HG02623 (cell line): ENCODE measurements around the gene JTB.
"Not testable (repeated sequence)": the region's sequence is repeated elsewhere in the genome, so short reads cannot be mapped to it uniquely, and the experiment has no call there.

Source experiments
- ATAC-seq: cut with Tn5 transposase; IDR thresholded peaks from one replicate; pipeline ENCODE4 v1.9.1; 2021; ENCODE audit warnings: moderate library complexity; ENCODE audit not compliant: unreplicated experiment

The JTB gene

GRCh38 chr1:153979091-153979490, 1.6 kb upstream of the JTB start:
- not testable (repeated sequence) for ATAC-seq

- ATAC-seq, result no peak
Measured at GRCh38 chr1:153978274-153978909, 918 bp upstream of the JTB start.

DNA sequence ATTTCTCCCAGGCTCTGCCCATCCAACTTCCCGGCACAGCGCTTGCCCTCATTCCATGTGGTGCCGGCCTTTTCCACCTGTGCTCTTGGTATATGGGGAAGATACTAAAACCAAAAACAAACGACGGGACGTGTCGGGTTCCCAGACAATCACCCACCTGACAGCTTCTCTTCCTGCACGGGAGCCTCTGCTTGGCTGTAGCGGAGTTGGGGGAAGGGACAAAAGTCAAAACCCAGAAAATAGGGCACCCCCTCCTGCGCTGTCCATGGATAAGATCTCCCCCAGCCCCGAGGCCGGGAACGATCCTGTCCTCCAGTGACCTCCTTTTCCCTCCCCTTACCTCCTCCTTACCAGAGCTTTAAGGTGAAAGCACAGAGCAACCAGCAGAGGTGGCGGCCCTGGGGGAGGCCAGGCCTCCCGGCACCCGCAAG, 640 bp downstream of the JTB start:
- no peak for ATAC-seq

DNA sequence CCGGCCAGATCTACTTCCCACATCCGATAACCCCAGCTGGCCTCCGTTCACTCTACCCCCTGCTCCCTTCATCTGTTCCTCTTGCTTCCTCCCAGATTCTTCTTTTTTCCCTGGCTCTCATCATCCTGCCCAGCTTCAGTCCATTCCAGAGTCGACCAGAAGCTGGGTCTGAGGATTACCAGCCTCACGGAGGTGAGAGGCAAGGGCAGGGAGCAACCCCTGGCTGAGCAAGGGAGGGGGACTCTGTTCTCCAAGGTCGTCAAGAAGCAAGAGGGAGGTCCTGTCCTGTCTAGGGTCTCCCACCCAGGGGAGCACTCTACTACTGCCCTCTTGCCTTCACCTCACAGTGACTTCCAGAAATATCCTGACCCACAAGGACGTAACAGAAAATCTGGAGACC, 3.9 kb downstream of the JTB start:
- no peak for ATAC-seq

- no peak for ATAC-seq
Measured at GRCh38 chr1:153973071-153973470, 4.4 kb downstream of the JTB start.

GRCh38 chr1:153970346-153970745, 7.1 kb downstream of the JTB start:
- no peak for ATAC-seq

- no peak for ATAC-seq
Measured at GRCh38 chr1:153968972-153969371, 8.5 kb downstream of the JTB start.

DNA sequence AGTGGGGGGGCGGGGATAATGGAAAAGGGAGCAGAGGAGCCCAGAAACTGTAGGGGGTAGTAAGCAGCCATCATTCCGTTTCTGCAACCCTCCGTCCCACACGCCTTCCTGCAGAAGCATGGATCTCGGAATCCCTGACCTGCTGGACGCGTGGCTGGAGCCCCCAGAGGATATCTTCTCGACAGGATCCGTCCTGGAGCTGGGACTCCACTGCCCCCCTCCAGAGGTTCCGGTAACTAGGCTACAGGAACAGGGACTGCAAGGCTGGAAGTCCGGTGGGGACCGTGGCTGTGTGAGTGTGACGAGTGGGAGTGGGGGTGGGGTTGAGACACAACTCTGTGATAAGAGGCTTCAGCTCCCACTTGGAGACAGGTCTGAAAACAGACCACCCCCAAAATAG, 9.1 kb downstream of the JTB start:
- ATAC-seq, result no peak

DNA sequence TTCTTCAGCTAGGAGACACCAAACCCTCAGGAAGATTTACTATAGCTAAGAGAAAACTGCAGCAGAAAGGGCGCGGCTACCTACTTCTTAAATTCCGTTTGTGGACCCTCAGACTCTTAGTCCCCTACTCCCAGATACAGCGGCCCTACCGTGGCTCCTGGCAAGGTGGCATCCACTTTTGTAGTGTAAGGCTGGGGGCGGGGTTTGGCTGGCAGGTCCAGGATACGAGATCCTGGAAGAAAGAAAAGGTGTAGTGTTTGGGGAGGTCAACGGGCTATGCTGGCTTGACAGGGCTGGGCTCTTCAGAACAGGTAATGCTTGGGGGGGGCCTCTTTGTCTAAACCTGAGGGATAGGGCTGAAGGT, 9.5 kb downstream of the JTB start:
- no peak for ATAC-seq

GRCh38 chr1:153967107-153967999, 10.1 kb downstream of the JTB start, which contains the start of gene CREB3L4:
Gene CREB3L4, plus strand, starts transcription at chr1:153967902. Its CDS starts 624 bp downstream, at chr1:153968526.
- peak; percentile 59 for ATAC-seq

- ATAC-seq, result no peak
Measured at GRCh38 chr1:153963850-153964331, 13.6 kb downstream of the JTB start.

- peak; percentile 43 for ATAC-seq
Measured at GRCh38 chr1:153963030-153963849, 14.2 kb downstream of the JTB start, which contains the start of gene SLC39A1. Gene SLC39A1, minus strand, starts transcription at chr1:153963537. Its CDS starts 822 bp downstream, at chr1:153962715.

- ATAC-seq, result no peak
Measured at GRCh38 chr1:153962088-153963029, 15.1 kb downstream of the JTB start.

GRCh38 chr1:153961421-153961820, 16.1 kb downstream of the JTB start:
- no peak for ATAC-seq

GRCh38 chr1:153960206-153960605, 17.3 kb downstream of the JTB start:
- ATAC-seq, result no peak

DNA sequence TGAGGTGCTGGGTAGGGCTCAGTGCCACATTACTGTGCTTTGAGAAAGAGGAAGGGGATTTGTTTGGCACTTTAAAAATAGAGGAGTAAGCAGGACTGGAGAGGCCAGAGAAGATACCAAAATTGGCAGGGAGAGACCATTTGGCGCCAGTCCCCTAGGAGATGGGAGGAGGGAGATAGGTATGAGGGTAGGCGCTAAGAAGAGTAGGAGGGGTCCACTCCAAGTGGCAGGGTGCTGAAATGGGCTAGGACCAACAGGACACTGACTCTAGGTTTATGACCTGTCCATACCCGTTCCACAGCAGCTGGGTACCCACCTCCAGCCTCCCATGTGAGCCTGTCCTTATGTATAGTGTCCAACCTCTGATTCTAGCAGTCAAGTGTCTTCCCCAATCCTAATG, 18.0 kb downstream of the JTB start:
- ATAC-seq, result no peak

DNA sequence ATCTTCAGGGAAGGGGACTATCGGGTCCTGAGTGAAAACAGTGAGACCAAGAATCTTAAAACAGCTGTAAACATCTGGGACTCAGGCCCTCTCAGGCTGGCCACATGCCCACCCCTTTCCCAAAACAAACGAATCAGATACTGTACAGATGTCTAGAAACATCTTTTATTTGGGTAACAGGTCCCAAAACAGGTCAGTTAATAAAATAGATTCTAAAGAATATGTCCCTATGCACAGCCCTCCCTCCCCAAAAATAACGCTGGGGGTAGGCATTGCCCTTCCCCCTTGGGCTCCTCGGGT, 18.6 kb downstream of the JTB start:
- ATAC-seq, result no peak

- ATAC-seq, result peak; percentile 79
Measured at GRCh38 chr1:153958111-153958960, 19.1 kb downstream of the JTB start, which contains the start of gene CRTC2. Gene CRTC2, minus strand, starts transcription at chr1:153958612. Its CDS starts 115 bp downstream, at chr1:153958497.

DNA sequence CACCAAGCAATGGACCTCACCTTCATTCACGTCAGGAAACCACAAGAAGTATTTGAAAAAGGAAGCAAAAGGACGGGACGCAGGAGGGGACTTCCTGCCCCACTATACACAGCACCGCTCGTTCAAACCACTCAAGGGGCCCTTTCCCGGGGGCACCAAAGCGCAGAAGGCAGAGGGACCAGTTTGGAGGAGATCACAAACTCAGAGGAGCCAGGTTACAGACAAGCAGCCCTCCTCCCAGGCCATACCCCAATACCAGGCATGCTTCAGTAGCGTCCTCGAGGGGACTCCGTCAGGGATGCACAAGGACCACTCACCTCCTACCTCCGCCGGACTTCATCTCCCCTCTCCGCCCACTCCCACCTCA, 19.7 kb downstream of the JTB start:
- no peak for ATAC-seq
